Ammon's horn (tissue), 1 donor: ENCODE results near the gene CLDN15.
"Not testable (repeated sequence)": the region's sequence is repeated elsewhere in the genome, so short reads cannot be mapped to it uniquely, and the experiment has no call there.

Source experiments
- DNase-seq: peaks from one replicate; pipeline ENCODE4 v3.0.0-alpha.2; 2016; ENCODE audit warnings: low spot score

CLDN15 gene

DNA sequence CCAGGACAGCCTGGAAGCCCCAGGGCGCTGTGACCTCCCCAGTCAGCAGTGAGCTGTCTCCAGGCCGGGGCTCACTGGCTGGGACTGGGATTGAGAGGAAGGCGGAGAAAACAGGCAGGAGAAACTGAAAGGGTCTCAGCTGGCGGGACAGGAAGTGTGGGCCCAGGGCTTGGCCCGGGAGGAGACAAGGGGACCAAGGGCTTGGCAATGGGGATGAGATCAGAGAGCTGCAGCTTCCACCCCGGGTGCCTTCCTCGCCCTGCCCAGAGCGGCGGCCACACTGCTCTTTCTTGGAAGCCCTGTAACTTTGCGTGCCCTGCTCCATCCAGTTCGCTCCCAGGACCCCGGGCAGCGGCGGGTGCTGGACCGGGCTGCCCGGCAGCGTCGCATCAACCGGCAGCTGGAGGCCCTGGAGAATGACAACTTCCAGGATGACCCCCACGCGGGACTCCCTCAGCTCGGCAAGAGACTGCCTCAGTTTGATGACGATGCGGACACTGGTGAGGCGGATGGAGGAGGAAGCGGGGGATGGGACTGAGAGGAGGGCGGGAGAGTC, 15.2 kb downstream of the CLDN15 start:
- DNase-seq: no peak

DNA sequence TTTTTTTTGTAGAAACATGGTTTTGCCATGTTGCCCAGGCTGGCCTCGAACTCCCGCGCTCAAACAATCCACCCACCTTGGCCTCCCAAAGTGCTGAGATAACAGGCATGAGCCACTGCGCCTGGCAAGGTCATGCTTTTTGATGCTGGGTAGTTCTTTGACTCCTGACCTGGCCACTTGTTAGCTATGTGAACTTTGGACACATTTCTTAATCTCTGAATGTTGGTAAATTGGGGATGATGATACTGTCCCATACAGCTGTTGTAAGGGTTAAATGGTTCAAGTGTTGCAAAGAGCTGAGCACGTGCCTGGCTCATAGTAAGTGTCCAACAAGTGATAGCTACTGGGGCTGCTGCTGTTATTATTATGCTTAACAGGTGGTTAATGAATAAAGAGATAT, 17.3 kb downstream of the CLDN15 start:
- no peak for DNase-seq

GRCh38 chr7:101218236-101219125, 19.1 kb downstream of the CLDN15 start:
- no peak for DNase-seq

GRCh38 chr7:101217388-101218235, 20.0 kb downstream of the CLDN15 start, which contains the start of the genes PLOD3 and ZNHIT1:
TSS of gene PLOD3 (minus strand) at chr7:101217581. CDS start at chr7:101217274, 307 bp downstream.
TSS of gene ZNHIT1 (plus strand) at chr7:101218165. CDS start at chr7:101218196, 31 bp downstream.
- peak; percentile 98 for DNase-seq

GRCh38 chr7:101216860-101217387, 20.7 kb downstream of the CLDN15 start:
- peak; percentile 28 for DNase-seq

DNA sequence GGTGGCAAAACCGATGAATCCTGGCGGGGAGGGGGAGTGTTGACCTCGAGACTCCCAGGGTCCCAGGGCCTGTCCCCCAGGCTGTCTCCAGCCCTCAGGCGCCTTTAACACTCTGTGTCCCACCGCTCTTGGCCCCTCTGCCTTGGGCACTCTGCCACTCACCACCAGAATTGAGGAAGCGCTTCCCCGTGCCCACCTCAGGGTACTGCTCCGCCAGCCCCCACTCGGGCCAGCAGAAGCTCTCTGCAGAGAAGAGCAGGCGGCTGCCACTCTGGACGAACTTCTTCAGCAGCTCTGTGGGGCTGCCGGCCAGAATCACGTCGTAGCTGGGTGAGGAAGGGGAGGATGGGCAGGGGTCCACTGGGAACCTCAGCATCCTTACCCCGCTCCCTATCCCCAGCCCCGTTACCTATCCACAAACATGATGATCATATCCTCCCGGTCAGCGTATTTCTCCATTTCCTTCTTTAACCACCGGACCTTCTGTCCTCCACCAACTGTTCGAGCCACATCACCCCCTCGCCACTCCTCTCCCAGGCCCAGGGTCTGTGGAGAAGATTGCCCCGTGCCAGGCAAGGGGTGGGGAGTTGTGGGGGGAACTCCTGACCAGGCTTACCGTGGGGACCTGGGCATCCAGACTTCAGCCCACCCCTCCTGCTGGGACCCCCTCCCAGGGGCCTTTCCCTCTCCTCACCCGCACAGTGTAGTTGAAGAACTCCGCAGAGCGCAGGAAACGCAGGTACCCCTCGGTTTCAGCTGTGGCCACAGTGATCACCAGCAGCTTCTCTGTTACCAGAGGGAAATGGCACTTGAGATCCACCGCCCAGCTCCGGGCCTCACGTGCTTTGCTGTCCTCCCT, 21.4 kb downstream of the CLDN15 start:
- no peak for DNase-seq

DNA sequence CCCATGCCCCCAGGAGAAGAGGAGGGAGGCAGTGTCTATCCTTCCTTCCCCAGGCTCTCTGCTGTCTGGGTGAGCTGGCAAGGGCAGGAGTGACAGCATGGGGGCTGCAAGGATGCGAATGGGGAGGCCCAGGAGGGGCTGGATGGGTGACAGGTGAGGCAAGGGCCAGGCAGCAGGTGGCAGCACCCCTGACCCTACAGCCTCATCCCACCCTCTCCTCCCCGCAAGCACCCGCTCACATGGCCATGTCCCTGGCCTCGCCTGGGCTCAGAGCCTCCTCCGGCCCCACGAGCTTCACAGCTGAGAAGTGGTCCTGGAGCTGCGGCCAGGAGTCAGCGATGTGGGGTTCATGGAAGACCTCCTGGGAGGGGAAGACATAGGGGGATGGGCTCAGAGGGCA, 25.6 kb downstream of the CLDN15 start:
- no peak for DNase-seq

DNA sequence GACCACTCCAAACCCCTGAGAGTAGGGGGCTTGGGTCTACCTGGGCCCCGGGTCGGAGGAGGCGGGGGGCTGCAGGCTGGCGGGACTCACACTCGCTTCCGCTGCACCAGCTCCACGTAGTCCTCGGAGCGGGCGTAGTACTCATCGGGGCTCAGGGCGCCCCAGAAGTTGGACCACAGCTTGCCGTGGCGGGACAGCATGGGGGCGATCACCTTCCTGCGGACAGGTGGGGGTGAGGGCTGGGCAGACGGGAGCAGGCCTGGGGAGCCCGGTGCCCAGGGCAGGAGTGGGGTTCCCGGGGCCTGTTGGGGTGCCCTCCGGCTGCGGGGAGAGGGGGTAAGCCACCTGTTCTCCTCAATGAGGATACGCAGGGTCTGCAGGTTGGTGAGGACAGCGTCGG, 26.1 kb downstream of the CLDN15 start:
- DNase-seq: no peak

DNA sequence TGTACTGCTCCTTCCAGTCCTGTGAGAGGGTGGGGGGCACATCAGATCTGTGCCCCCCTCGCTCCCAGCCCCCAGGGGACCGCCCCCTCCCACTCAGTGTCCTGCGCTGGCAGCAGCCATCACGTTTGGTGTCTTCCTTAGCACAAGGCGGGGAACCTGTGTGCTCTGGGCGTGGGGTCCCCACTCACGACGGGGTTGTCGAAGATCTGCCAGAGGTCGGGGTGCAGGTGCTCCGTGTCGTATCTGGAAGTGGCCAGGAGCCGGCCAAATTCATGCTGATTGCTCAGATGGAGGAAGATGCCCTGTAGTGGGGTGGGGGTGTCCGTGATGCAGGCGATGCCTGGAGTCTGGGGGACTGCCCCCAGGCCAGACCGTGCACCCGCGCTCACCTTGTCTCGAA, 27.5 kb downstream of the CLDN15 start:
- no peak for DNase-seq

DNA sequence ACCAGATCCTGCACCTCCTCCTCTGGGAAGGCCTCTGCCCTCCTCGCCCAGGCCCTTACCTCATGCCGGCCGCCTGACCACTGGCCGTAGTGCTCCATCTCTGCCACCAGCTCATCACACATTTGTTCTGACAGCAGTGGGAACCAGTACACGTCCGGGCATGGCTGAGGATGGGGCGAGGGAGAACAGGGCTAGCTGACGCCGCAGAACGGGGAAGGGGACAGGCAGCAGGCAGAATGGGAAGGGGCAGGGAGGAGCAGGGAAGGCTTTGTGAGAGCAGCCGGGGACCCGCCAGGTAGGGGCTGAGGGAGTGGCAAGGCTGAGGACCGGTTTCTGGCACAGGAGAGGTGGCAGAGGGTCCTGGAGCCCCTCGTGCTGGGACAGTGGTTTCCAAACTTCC, 28.8 kb downstream of the CLDN15 start:
- no peak for DNase-seq

DNA sequence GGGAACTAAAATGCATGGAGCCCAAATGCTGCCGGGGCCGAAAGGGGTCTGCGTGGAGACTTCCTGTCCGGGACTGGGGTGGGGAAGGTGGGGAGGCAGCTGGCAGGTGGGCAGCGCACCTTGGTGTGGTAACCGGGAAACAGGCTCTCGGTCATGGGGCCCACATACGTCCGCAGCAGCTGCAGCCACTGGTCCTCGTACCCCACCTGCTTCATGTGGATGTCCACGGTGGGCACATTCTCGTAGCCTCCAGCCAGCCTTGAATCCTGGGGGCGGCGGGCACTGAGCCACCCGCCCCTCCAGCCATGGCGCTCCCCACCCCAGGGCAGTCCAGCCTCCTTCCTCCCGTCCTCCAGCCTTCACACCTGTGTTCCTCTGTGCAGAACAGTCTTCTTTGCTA, 30.1 kb downstream of the CLDN15 start:
- no peak for DNase-seq

- DNase-seq: no peak
Measured at GRCh38 chr7:101206665-101207042, 30.9 kb downstream of the CLDN15 start.

DNA sequence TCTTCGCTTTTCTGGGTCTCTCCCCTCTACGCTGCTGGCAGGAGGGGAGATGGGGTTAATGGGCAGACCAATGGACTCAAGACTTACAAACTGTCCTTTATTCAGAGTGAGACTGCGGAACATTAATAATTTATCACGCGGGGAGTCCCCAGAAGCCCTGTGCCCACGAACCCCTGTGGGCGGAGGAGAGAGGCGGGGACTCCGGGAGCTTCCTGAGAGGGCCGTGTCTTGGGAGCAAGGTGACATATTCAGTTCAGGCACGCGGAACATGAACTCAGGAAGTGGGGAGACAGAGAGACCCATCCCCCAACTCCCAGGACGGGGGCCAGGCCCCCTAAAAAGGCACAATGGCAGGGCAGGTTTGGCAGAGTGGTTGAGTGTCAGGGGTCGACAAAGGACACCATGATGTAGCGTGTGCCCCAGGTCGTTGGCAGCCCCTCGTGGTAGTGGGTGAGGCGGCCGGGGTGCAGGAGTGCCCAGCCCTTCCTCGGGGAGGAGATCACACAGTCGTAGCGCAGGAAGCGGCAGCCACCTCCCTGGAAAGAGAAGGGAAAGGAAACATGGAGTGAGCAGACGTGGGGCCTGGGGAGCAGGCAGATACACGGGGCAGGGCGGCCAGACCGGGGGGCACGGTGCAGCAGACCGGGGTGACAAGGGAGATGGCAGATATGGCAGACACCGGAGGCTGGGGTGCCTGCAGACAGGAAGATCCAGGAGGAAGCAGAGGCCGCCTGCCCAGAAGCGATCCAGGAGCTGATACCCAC, 31.5 kb downstream of the CLDN15 start:
- DNase-seq: no peak

DNA sequence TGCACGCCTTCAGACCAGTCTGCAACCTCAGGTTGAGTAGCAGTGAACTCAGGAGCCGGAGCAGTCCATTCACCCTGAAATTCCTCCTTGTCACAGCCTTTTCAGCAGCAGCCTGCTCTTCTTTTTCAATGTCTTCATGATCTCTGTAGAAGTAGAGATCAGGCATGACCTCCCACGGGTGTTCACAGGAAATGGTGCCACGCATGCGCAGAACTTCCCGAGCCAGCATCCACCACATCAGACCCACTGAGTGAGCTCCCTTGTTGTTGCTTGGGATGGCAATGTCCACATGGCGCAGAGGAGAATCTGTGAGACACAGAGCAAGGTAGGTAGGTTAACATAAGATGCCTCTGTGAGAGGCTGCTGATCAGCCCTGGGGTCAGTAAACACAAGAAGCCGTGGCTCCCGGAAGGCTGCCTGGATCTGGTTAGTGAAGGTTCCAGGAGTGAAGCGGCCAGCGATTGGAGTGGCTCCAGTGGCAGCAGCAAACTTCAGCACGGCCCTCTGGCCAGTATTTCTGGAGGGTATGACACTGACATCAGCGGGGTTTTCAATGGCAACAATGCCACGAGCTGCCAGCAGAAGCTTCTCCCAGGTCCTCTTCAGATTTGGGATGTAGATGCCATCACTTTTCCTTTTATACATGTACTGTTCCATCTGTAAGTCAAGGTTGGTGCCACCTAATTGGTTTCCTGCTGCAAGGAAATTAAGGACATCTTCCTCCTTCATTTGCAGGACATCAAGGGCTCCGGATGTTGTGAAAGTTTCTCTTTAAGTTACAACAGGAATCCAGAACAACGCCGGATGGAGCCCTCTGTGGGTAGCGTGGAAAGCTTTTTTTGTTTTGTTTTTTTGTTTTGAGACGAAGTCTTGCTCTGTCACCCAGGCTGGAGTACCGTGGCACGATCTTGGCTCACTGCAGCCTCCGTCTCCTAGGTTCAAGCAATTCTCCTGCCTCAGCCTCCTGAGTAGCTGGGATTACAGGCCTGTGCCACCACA, 33.6 kb downstream of the CLDN15 start:
- not testable (repeated sequence) for DNase-seq

GRCh38 chr7:101202603-101202918, 35.0 kb downstream of the CLDN15 start:
- no peak for DNase-seq

DNA sequence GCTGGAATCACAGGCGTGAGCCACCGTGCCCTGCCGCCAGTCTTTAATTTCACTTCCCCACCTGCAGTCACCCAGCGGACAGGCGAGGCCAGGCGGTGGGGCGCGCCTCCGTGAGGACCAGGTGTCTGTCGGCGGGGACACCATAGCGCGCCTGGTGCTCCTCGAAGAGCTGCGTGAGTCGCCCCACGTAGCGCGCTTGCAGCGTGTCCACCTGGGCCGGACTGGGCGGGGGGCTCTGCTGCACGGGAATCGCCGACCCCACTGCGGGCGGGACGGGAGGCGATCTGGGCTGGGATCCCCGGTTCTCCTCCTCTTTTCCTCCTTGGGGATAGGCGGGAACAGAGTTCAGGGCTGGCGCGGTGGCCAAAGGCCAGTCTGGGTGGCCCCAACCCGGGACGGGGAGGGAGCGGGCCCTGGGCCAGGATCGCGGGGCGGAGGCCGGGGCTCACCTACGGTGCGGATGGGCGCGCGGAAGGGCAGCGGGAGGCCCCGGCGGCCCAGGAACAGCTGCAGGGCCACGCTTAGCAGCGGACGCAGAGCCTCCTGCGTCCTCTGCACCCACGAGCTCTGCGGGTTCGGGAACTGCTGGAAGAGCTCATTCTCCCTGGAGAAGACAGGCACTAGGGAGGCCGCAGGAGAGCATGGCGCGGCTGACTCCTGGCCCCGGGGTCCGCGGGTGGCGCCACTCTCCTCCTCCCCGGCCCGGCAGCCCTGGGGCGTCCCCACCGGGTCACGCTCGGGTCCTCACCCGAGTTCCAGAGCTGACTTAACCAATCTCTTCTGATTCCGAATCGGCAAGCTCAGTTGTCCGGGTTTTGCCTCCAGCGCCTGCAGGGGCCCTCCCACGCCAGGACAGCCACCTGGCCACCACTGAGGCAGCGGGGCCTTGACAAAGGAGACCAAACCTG, 35.7 kb downstream of the CLDN15 start:
- no peak for DNase-seq

- no peak for DNase-seq
Measured at GRCh38 chr7:101200862-101201599, 36.6 kb downstream of the CLDN15 start, which contains the start of gene MOGAT3. TSS of gene MOGAT3 (minus strand) at chr7:101201036. CDS start at chr7:101200854, 182 bp downstream.

- no peak for DNase-seq
Measured at GRCh38 chr7:101200504-101200861, 37.1 kb downstream of the CLDN15 start.
